SKM-1 treated with dmso at 0.1 percent for 144 hours (cell line): ENCODE results near the gene ANKS1A.

Source experiments
- DNase-seq: peaks from one replicate; lab custom pipeline; 2025; ENCODE audit not compliant: unreplicated experiment; lab: John Stamatoyannopoulos, UW

ANKS1A gene

GRCh38 chr6:35080821-35081425, 191.9 kb downstream of the ANKS1A start:
- no peak for DNase-seq

- peak; percentile 75 for DNase-seq
Observed at GRCh38 chr6:35081426-35081851, 192.4 kb downstream of the ANKS1A start.

GRCh38 chr6:35082046-35082732, 193.1 kb downstream of the ANKS1A start:
- no peak for DNase-seq

GRCh38 chr6:35082733-35083403, 193.8 kb downstream of the ANKS1A start:
- DNase-seq: no peak

GRCh38 chr6:35083507-35083906, 194.5 kb downstream of the ANKS1A start:
- no peak for DNase-seq

GRCh38 chr6:35084041-35084491, 195.0 kb downstream of the ANKS1A start:
- no peak for DNase-seq

GRCh38 chr6:35084511-35085203, 195.6 kb downstream of the ANKS1A start:
- DNase-seq: no peak

- DNase-seq: no peak
Observed at GRCh38 chr6:35085359-35086281, 196.6 kb downstream of the ANKS1A start.

- no peak for DNase-seq
Observed at GRCh38 chr6:35086282-35086632, 197.2 kb downstream of the ANKS1A start.

- no peak for DNase-seq
Observed at GRCh38 chr6:35086636-35087360, 197.7 kb downstream of the ANKS1A start.

GRCh38 chr6:35087361-35088280, 198.6 kb downstream of the ANKS1A start:
- no peak for DNase-seq

- DNase-seq: no peak
Observed at GRCh38 chr6:35088281-35089215, 199.5 kb downstream of the ANKS1A start.

- DNase-seq: no peak
Observed at GRCh38 chr6:35089216-35089934, 200.3 kb downstream of the ANKS1A start.

- DNase-seq: no peak
Observed at GRCh38 chr6:35089935-35090505, 201.0 kb downstream of the ANKS1A start.

GRCh38 chr6:35090734-35091133, 201.7 kb downstream of the ANKS1A start:
- DNase-seq: no peak

GRCh38 chr6:35091346-35092083, 202.5 kb downstream of the ANKS1A start:
- DNase-seq: no peak
